Stimulated activated CD4-positive, alpha-beta T cell treated with anti-CD3 and anti-CD28 coated beads, Interleukin-15, amount 100 ng/mL, for 1 hour (primary cell): ENCODE results near the gene SGMS1.

ENCODE experiments used
- DNase-seq, 2 donors: peaks; one replicate each; pipeline ENCODE4 v3.0.0-alpha.2; 2020; ENCODE audit warnings: low read depth in 1 of 2, low spot score in 1 of 2

The SGMS1 gene

GRCh38 chr10:50402466-50402865 lies 221.3 kb downstream of the SGMS1 start:
- no peak for DNase-seq

- DNase-seq = no peak
These were observed 223.1 kb downstream of the SGMS1 start for GRCh38 chr10:50400694-50401093.

- DNase-seq = no peak
These were observed 224.9 kb downstream of the SGMS1 start for GRCh38 chr10:50398823-50399222.

- no peak for DNase-seq
These were observed 225.4 kb downstream of the SGMS1 start for GRCh38 chr10:50398381-50398780.

- no peak for DNase-seq
These were observed 226.2 kb downstream of the SGMS1 start for GRCh38 chr10:50397312-50398140.

GRCh38 chr10:50396491-50397311 lies 227.1 kb downstream of the SGMS1 start:
- DNase-seq = no peak

GRCh38 chr10:50395851-50396250 lies 227.9 kb downstream of the SGMS1 start:
- no peak for DNase-seq

- DNase-seq = no peak
These were observed 228.5 kb downstream of the SGMS1 start for GRCh38 chr10:50395271-50395670.

GRCh38 chr10:50394832-50395231 lies 228.9 kb downstream of the SGMS1 start:
- DNase-seq = no peak

- DNase-seq = no peak
These were observed 229.8 kb downstream of the SGMS1 start for GRCh38 chr10:50393784-50394467.

- DNase-seq = no peak
These were observed 230.6 kb downstream of the SGMS1 start for GRCh38 chr10:50392966-50393718.

- DNase-seq = no peak
These were observed 231.3 kb downstream of the SGMS1 start for GRCh38 chr10:50392426-50392825.

- DNase-seq = no peak
These were observed 233.5 kb downstream of the SGMS1 start for GRCh38 chr10:50390302-50390701.

- DNase-seq = no peak
These were observed 235.6 kb downstream of the SGMS1 start for GRCh38 chr10:50388181-50388580.

- DNase-seq = no peak
These were observed 236.1 kb downstream of the SGMS1 start for GRCh38 chr10:50387732-50388073.

- no peak for DNase-seq
These were observed 236.6 kb downstream of the SGMS1 start for GRCh38 chr10:50387007-50387731.

GRCh38 chr10:50385624-50386023 lies 238.1 kb downstream of the SGMS1 start:
- DNase-seq = no peak

- DNase-seq = no peak
These were observed 238.9 kb downstream of the SGMS1 start for GRCh38 chr10:50384898-50385297.

GRCh38 chr10:50384238-50384637 lies 239.5 kb downstream of the SGMS1 start:
- DNase-seq = no peak

GRCh38 chr10:50382576-50383023 lies 241.2 kb downstream of the SGMS1 start:
- DNase-seq = no peak
